ENCODE results near the gene MAP3K10.
"Not testable (repeated sequence)": the region's sequence is repeated elsewhere in the genome, so short reads cannot be mapped to it uniquely, and the experiment has no call there.

Gene MAP3K10

GRCh38 chr19:40190891-40191835 lies at the start of gene MAP3K10:
TSS of gene MAP3K10 (plus strand) at chr19:40191426. CDS start at chr19:40192032, 606 bp downstream.
- DNase-seq (ENCODE audit: low read depth, low spot score) = peak; percentile 58
- TF ChIP-seq CTCF (IDR thresholded peaks at IDR 0.05; ENCODE audit: low read depth, low read length) = no peak
- peak within 1 kb of the TSS; percentile 76 for H3K4me3 ChIP-seq (ENCODE audit: low read depth, low read length)
- in situ Hi-C loops (cut with HindIII; ENCODE audit: low sequenced_read_pairs) = no loop called here

- no peak for DNase-seq (ENCODE audit: low read depth, low spot score)
- no peak for TF ChIP-seq CTCF (IDR thresholded peaks at IDR 0.05; ENCODE audit: low read depth, low read length)
- in situ Hi-C loops (cut with HindIII; ENCODE audit: low sequenced_read_pairs) = no loop called here
- H3K4me3 ChIP-seq (ENCODE audit: low read depth, low read length) = no peak overlapping the region
Observed at GRCh38 chr19:40141551-40141950, 49.7 kb upstream of the MAP3K10 start.

DNA sequence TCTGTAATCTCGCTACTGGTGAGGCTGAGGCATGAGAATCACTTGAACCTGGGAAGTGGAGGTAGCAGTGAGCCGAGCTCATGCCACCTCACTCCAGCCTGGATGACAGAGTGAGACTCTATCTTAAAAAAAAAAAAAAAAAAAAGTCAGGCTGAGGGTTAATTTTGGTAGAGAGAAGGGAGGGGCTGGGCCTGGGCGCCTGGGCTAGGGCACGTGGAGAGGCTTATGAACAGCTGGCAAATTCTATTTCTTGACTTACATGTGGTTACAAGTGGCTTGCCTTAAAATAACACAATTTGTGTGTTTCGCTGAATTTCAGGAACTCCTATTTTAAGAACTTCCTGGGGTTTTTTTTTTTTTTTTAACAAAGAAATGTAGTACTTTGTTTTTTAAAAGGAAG lies 47.6 kb upstream of the MAP3K10 start:
- in situ Hi-C loops (cut with HindIII; ENCODE audit: low sequenced_read_pairs) = no loop called here
- no peak for TF ChIP-seq CTCF (IDR thresholded peaks at IDR 0.05; ENCODE audit: low read depth, low read length)
- H3K4me3 ChIP-seq (ENCODE audit: low read depth, low read length) = no peak overlapping the region
- no peak for DNase-seq (ENCODE audit: low read depth, low spot score)

- TF ChIP-seq CTCF (IDR thresholded peaks at IDR 0.05; ENCODE audit: low read depth, low read length) = no peak
- in situ Hi-C loops (cut with HindIII; ENCODE audit: low sequenced_read_pairs) = no loop called here
- H3K4me3 ChIP-seq (ENCODE audit: low read depth, low read length) = no peak overlapping the region
- DNase-seq (ENCODE audit: low read depth, low spot score) = no peak
Observed at GRCh38 chr19:40144151-40144550, 47.1 kb upstream of the MAP3K10 start.

GRCh38 chr19:40144947-40145748 lies 46.1 kb upstream of the MAP3K10 start:
- TF ChIP-seq CTCF (IDR thresholded peaks at IDR 0.05; ENCODE audit: low read depth, low read length) = no peak
- no peak for DNase-seq (ENCODE audit: low read depth, low spot score)
- no peak overlapping the region for H3K4me3 ChIP-seq (ENCODE audit: low read depth, low read length)
- in situ Hi-C loops (cut with HindIII; ENCODE audit: low sequenced_read_pairs) = no loop called here

DNA sequence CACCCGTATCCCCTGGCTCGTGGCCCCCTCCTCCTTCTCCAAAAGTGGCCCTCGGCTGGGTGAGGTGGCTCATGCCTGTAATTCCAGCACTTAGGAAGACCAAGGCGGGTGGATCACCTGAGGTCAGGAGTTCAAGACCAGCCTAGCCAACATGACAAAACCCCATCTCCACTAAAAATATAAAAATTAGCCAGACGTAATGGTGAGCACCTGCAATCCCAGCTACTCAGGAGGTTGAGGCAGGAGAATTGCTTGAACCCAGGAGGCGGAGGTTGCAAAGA lies 45.5 kb upstream of the MAP3K10 start:
- in situ Hi-C loops (cut with HindIII; ENCODE audit: low sequenced_read_pairs); H3K4me3 ChIP-seq (ENCODE audit: low read depth, low read length): not testable (repeated sequence)

DNA sequence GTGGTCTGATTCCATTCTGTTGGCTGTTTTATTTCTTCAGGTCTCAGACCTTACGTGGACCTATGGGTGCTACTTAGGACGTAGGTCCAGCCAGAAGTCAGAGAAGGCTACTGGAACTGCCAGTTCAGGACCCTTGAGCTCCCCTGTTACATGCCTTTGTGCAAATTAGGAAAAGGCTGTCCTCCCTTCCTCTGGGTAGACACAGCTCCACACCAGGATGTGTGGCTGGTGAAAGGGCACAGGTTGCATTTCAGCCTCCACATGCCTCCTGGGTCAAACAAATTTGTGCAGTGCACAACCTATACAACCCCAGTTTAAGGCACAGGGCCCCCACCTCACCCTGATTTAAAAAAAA lies 43.9 kb upstream of the MAP3K10 start:
- in situ Hi-C loops (cut with HindIII; ENCODE audit: low sequenced_read_pairs) = no loop called here
- DNase-seq (ENCODE audit: low read depth, low spot score) = no peak
- H3K4me3 ChIP-seq (ENCODE audit: low read depth, low read length) = no peak overlapping the region
- no peak for TF ChIP-seq CTCF (IDR thresholded peaks at IDR 0.05; ENCODE audit: low read depth, low read length)

More for the DNA sequence above, 45.5 kb upstream of the MAP3K10 start:
- DNase-seq (ENCODE audit: low read depth, low spot score) = not testable (repeated sequence)

Measured in astrocyte of the spinal cord (primary cell).